ENCODE data around the gene ASTL.
"Not testable (repeated sequence)": the region's sequence is repeated elsewhere in the genome, so short reads cannot be mapped to it uniquely, and the experiment has no call there.

Gene ASTL

GRCh38 chr2:96160366-96160765 is 22.1 kb upstream of the ASTL start:
- not testable (repeated sequence) for H3K4me3 ChIP-seq (ENCODE audit: insufficient read depth, low read depth, low read length, poor library complexity, severe bottlenecking); H3K36me3 ChIP-seq (ENCODE audit: control insufficient read depth, insufficient read depth, low read length); H3K27me3 ChIP-seq (replicated peaks; ENCODE audit: control insufficient read depth, insufficient read depth, low read length, poor library complexity, severe bottlenecking); DNase-seq; H3K27ac ChIP-seq (ENCODE audit: insufficient read depth, low read length, poor library complexity, severe bottlenecking); H3K9me3 ChIP-seq (ENCODE audit: control insufficient read depth, low read length)
- H3K4me1 ChIP-seq (ENCODE audit: control insufficient read depth, insufficient read depth, low read length, poor library complexity, severe bottlenecking), result peaks cover 49% of the 10 kb centered on the region

- Histone ChIP-seq H3K4me1 (ENCODE audit: control insufficient read depth, insufficient read depth, low read length, poor library complexity, severe bottlenecking) (peaks cover 41% of the 10 kb centered on the region), H3K9me3 (ENCODE audit: control insufficient read depth, low read length) (no peaks in the 10 kb centered on the region), H3K27me3 (replicated peaks; ENCODE audit: control insufficient read depth, insufficient read depth, low read length, poor library complexity, severe bottlenecking) (no peaks in the 10 kb centered on the region), H3K36me3 (ENCODE audit: control insufficient read depth, insufficient read depth, low read length) (no peaks in the 10 kb centered on the region), H3K27ac (ENCODE audit: insufficient read depth, low read length, poor library complexity, severe bottlenecking) (no peak overlapping the region), H3K4me3 (ENCODE audit: insufficient read depth, low read depth, low read length, poor library complexity, severe bottlenecking) (no peak overlapping the region)
- no peak for DNase-seq
These were observed 21.0 kb upstream of the ASTL start for GRCh38 chr2:96159084-96159830.

GRCh38 chr2:96158554-96158940 is 20.2 kb upstream of the ASTL start:
- peaks cover 34% of the 10 kb centered on the region for H3K4me1 ChIP-seq (ENCODE audit: control insufficient read depth, insufficient read depth, low read length, poor library complexity, severe bottlenecking)
- DNase-seq, result no peak
- no peaks in the 10 kb centered on the region for H3K27me3 ChIP-seq (replicated peaks; ENCODE audit: control insufficient read depth, insufficient read depth, low read length, poor library complexity, severe bottlenecking)
- no peaks in the 10 kb centered on the region for H3K9me3 ChIP-seq (ENCODE audit: control insufficient read depth, low read length)
- no peak overlapping the region for H3K4me3 ChIP-seq (ENCODE audit: insufficient read depth, low read depth, low read length, poor library complexity, severe bottlenecking)
- H3K36me3 ChIP-seq (ENCODE audit: control insufficient read depth, insufficient read depth, low read length), result no peaks in the 10 kb centered on the region
- H3K27ac ChIP-seq (ENCODE audit: insufficient read depth, low read length, poor library complexity, severe bottlenecking), result no peak overlapping the region

DNA sequence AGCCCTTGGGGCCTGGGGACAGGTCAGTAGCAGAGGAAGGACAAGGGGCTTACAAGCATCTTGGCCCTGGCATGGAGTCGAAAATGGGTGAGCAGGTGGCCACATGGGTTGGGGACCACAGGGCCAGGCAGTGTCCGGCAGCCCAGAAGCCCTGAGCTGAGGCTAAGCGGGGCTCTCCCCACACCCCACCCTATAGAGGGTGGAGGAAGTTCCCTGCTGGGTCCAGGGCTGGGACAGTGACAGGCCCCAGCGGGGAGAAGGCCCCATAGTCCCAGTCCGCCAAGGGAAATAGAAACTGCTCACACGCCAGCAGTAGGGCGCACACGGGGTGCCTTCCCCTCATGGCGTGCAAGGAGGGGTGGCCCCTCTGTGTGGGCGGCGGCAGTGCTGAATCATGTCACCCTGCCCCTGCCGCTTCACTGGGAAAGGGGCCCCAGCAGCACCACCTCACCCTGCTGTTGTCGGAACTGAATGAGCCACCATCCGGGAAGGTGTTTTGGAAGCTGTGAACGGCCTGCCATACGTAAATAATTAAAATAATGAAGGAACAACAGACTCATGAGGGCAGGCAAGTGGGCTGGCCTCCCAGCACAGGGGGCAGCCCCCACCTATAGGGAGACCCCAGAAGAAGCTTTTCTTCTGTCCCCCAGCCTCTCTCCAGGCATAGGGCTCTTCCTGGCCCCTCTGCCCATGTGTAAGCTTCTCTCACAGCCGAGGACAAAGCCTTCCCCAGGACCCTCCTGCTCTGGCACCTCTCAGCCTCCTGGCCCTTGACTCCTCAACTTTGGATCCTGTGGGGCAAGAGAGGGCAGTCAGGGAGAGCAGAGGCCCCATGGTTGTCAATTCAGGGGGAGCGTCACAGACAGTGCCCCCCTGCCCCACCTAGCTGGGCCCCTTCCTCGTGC is 19.6 kb upstream of the ASTL start:
- Histone ChIP-seq H3K4me1 (ENCODE audit: control insufficient read depth, insufficient read depth, low read length, poor library complexity, severe bottlenecking) (peaks cover 28% of the 10 kb centered on the region), H3K4me3 (ENCODE audit: insufficient read depth, low read depth, low read length, poor library complexity, severe bottlenecking) (peak overlapping the region; percentile 7), H3K27me3 (replicated peaks; ENCODE audit: control insufficient read depth, insufficient read depth, low read length, poor library complexity, severe bottlenecking) (no peaks in the 10 kb centered on the region)

GRCh38 chr2:96156926-96157648 is 18.8 kb upstream of the ASTL start:
- Histone ChIP-seq H3K4me3 (ENCODE audit: insufficient read depth, low read depth, low read length, poor library complexity, severe bottlenecking) (peak overlapping the region; percentile 7), H3K9me3 (ENCODE audit: control insufficient read depth, low read length) (no peaks in the 10 kb centered on the region), H3K36me3 (ENCODE audit: control insufficient read depth, insufficient read depth, low read length) (no peaks in the 10 kb centered on the region), H3K27ac (ENCODE audit: insufficient read depth, low read length, poor library complexity, severe bottlenecking) (peak overlapping the region; percentile 7), H3K27me3 (replicated peaks; ENCODE audit: control insufficient read depth, insufficient read depth, low read length, poor library complexity, severe bottlenecking) (no peaks in the 10 kb centered on the region), H3K4me1 (ENCODE audit: control insufficient read depth, insufficient read depth, low read length, poor library complexity, severe bottlenecking) (peaks cover 28% of the 10 kb centered on the region)
- no peak for DNase-seq

More for the DNA sequence above, 19.6 kb upstream of the ASTL start:
- Histone ChIP-seq H3K36me3 (ENCODE audit: control insufficient read depth, insufficient read depth, low read length) (no peaks in the 10 kb centered on the region), H3K27ac (ENCODE audit: insufficient read depth, low read length, poor library complexity, severe bottlenecking) (no peak overlapping the region), H3K9me3 (ENCODE audit: control insufficient read depth, low read length) (no peaks in the 10 kb centered on the region)
- DNase-seq, result peak in 2 of 3 donors; percentile 48 to 62

DNA sequence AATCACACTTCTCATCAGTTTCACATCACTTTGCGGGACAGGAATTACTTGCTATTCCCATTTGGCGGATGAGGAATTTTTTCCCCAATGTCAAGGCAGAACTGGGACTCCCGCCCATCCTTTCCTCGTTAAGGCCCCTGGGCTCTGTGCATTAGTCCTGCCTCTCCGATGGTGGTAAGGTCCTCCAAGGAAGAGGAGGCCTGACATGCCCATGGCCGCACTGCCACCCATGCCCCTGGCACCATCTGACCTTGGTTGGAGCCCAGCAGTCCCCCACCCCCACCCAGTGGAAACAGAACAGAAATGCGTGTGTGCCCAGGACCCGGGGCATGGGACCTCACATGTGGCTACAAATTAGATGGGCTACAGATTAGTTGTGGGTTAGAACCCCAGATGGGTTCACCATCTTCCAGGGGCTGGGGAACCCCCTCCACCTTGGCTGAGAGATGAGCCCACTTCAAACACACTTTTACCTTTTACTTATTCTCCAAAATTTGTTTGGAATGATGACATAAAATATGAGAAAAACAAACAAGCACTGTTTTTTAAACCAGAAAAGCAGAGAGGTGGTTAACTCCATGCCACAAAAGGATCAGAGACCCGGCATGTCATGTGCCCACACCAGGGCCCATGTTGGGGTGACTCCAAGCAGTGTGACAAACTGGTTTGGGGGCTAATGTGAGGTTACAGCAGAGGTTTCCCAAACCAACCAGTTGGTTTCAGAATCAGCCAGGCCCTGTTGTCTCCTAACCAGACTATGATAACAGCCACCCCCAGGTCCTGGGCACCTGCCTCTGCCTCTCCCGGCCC is 17.9 kb upstream of the ASTL start:
- peaks cover 32% of the 10 kb centered on the region for H3K4me1 ChIP-seq (ENCODE audit: control insufficient read depth, insufficient read depth, low read length, poor library complexity, severe bottlenecking)
- no peaks in the 10 kb centered on the region for H3K9me3 ChIP-seq (ENCODE audit: control insufficient read depth, low read length)
- peak overlapping the region; percentile 7 for H3K27ac ChIP-seq (ENCODE audit: insufficient read depth, low read length, poor library complexity, severe bottlenecking)
- no peak overlapping the region for H3K4me3 ChIP-seq (ENCODE audit: insufficient read depth, low read depth, low read length, poor library complexity, severe bottlenecking)
- H3K36me3 ChIP-seq (ENCODE audit: control insufficient read depth, insufficient read depth, low read length), result no peaks in the 10 kb centered on the region
- no peaks in the 10 kb centered on the region for H3K27me3 ChIP-seq (replicated peaks; ENCODE audit: control insufficient read depth, insufficient read depth, low read length, poor library complexity, severe bottlenecking)
- no peak for DNase-seq

- DNase-seq, result no peak
- H3K4me3 ChIP-seq (ENCODE audit: insufficient read depth, low read depth, low read length, poor library complexity, severe bottlenecking), result no peak overlapping the region
- peaks cover 34% of the 10 kb centered on the region for H3K4me1 ChIP-seq (ENCODE audit: control insufficient read depth, insufficient read depth, low read length, poor library complexity, severe bottlenecking)
- H3K27me3 ChIP-seq (replicated peaks; ENCODE audit: control insufficient read depth, insufficient read depth, low read length, poor library complexity, severe bottlenecking), result no peaks in the 10 kb centered on the region
- H3K9me3 ChIP-seq (ENCODE audit: control insufficient read depth, low read length), result no peaks in the 10 kb centered on the region
- no peak overlapping the region for H3K27ac ChIP-seq (ENCODE audit: insufficient read depth, low read length, poor library complexity, severe bottlenecking)
- H3K36me3 ChIP-seq (ENCODE audit: control insufficient read depth, insufficient read depth, low read length), result no peaks in the 10 kb centered on the region
These were observed 16.4 kb upstream of the ASTL start for GRCh38 chr2:96154506-96155380.

DNA sequence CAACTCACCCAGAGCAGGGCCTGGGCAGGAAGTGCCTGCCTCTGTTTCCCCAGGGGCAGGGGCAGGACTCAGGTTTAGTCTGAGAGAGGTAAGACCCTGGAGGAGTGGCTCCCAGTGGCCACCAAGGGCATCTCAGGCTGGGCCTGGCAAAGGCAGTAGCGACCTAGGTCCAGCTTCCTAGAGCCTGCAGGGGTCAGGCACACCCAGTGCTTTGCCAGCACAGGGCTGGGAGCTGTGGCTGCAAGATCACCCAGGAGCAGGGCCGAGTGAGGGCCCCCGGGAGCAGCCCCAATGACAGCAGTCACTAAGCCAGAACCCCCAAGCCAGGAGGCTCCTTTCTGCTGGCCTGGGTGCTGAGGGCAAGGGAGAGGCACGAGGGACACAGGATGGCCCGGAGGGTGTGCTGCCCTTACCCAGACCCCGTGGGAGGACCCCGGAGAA is 15.7 kb upstream of the ASTL start:
- Histone ChIP-seq H3K4me3 (ENCODE audit: insufficient read depth, low read depth, low read length, poor library complexity, severe bottlenecking) (no peak overlapping the region), H3K27me3 (replicated peaks; ENCODE audit: control insufficient read depth, insufficient read depth, low read length, poor library complexity, severe bottlenecking) (no peaks in the 10 kb centered on the region), H3K4me1 (ENCODE audit: control insufficient read depth, insufficient read depth, low read length, poor library complexity, severe bottlenecking) (peaks cover 31% of the 10 kb centered on the region), H3K9me3 (ENCODE audit: control insufficient read depth, low read length) (no peaks in the 10 kb centered on the region), H3K27ac (ENCODE audit: insufficient read depth, low read length, poor library complexity, severe bottlenecking) (no peak overlapping the region), H3K36me3 (ENCODE audit: control insufficient read depth, insufficient read depth, low read length) (no peaks in the 10 kb centered on the region)
- no peak for DNase-seq
